GM21529 (cell line): ENCODE data around the gene PAK4.

Experiments used
- ATAC-seq: cut with Tn5 transposase; IDR thresholded peaks from one replicate; pipeline ENCODE4 v1.9.1; 2021; ENCODE audit not compliant: unreplicated experiment

Gene PAK4

GRCh38 chr19:39145180-39145953, 19.8 kb downstream of the PAK4 start:
- ATAC-seq: no peak

GRCh38 chr19:39146091-39146490, 20.5 kb downstream of the PAK4 start:
- no peak for ATAC-seq

GRCh38 chr19:39146686-39147450, 21.3 kb downstream of the PAK4 start:
- no peak for ATAC-seq

DNA sequence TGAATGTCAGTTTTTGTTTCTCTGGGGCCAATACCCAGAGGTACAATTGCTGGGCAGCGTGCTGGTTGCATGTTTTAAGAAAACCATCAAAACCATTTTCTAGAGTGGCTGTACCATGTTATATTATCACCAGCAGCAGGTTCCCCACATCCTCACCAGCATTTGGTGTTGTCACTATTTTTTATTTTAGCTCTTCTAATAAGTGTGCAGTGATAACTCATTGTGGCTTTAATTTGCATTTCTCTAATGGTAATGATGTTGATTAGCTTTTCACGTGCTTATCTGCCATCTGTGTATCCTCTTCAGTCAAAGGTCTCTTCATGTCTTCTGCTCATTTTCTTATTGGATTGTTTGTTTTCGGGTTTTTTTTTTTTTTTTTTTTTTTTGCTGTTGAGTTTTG, 21.9 kb downstream of the PAK4 start:
- ATAC-seq: no peak

DNA sequence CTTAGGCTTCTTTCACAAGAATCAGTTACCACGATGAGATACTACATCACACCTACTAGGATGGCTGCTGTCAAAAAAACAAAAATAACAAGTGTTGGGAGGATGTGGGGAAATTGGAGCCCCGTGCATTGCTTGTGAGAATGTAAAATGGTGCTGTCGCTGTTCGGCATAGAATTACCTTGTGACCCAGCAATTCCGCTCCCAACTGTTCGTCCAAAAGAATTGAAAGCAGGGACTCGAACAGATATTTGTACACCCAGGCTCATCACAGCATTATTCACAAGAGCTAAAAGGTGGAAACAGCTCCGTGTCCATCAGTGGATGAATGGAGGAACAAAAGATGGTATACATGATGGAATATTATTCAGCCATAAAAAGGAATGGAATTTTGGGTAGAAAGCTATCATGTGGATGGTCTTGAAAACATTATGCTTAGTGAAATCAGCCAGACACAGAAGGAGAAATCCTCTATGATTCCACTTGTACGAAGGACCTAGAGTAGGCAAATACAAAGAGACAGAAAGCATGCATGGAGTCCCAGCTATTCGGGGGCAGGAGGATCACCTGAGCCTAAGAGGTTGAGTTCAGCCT, 23.4 kb downstream of the PAK4 start:
- no peak for ATAC-seq

DNA sequence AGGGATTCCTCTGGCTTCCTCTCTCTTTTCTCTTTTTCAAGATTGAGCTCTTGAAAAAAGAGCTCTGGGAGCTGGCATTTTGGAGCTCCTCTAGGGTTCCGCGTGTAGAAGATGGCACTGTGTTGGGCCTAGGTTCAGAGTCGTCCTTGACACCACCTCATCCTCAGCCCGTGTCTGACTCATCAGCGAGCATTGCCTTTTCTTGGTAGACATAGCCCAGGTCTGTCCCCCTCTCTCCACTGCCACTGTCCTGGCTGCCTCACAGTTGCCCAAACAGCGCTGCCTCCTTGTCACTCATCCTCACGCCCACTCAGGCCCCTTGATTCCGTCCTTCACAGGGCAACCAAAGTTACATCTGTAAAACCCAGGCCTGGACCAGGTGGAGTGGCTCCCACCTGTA, 24.6 kb downstream of the PAK4 start:
- ATAC-seq: no peak

GRCh38 chr19:39150807-39151600, 25.4 kb downstream of the PAK4 start:
- ATAC-seq: no peak

DNA sequence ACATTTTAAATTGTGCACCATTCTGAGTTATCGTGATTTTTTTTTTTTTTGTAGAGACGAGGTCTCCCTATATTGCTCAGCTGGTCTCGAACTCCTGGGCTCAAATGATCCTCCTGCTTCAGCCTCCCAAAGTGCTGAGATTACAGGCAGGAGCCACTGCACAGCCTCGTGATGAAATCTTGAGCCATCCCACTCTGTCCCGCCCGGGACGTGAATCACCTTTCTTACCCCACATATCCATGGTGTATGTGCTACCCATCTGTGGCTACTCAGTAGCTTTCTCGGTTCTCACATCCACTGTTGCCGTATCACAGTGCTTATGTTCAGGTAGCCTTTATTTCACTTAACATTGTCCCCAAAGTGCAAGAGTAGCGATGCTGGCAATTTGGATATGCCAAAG, 26.5 kb downstream of the PAK4 start:
- no peak for ATAC-seq

- ATAC-seq: no peak
These were observed 28.6 kb downstream of the PAK4 start for GRCh38 chr19:39154100-39154628.

DNA sequence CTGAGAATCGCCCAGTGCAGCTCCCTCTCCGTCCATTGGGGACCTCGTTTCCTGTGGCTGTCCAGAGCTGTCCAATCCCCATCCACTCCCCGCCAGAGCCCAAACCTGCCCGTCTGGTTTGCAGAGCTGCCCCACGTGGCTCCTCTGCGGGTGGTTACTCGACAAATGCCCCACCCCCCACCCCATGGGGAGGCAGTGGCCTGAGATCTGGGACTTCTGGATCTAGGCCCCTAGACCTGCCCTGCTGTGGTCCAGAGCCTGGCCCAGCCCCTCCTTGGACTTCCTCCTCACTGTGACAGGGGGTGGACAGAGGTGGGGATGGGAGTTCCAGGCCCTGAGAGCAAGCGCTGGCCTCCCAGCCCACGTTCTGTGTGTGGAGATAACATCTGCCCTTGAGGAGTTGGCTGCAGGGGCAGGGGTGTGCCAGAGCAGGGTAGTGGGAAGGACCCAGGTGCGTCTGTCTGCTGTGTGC, 29.1 kb downstream of the PAK4 start:
- ATAC-seq: no peak

GRCh38 chr19:39155114-39155700, 29.6 kb downstream of the PAK4 start:
- no peak for ATAC-seq

GRCh38 chr19:39155741-39156140, 30.2 kb downstream of the PAK4 start:
- ATAC-seq: no peak

DNA sequence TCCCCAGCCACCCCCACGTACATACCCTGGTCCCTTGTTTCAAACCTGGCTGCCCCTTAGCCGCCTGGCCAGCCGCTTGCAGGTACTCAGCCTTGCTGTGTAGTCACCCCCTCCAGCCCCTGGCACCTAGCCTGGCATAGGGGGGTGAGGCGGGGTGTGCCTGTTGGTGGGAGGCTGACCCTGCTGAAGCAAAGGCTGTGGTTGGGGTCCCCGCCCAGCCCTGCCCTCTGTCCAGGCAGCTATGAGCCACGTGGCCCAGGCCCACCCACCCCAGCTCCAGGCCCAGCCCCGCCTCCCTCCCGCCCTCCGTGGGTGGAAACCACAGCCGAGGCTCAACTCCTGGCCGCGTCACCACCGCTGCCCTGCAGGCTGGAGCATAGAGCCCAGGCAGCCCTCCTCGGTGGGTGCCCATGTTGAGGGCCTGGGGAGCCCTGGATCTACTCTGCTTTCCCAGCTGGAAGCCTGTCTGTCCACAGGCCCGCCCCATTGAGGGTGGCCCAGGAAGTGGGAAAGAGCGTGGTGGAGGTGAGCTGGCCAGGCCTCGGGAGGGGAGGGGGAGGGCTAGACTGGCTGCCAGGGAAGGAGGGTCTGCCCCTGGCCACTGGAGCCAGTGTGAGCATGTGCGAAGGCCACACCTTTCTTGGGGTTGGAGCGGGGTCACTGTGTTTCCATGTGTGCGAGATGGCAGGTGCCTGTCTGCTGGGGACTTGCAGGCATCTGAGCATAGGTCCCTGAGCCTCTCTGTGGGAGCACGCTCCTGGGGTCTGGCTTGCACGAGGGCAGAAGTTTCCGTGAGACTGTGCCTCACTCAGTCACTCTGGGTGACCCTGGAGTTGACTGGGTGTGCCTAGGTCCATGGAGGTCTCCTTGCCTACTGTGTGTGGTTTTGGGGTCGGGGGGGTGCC, 31.0 kb downstream of the PAK4 start:
- ATAC-seq: no peak

- no peak for ATAC-seq
These were observed 31.9 kb downstream of the PAK4 start for GRCh38 chr19:39157275-39157996.

DNA sequence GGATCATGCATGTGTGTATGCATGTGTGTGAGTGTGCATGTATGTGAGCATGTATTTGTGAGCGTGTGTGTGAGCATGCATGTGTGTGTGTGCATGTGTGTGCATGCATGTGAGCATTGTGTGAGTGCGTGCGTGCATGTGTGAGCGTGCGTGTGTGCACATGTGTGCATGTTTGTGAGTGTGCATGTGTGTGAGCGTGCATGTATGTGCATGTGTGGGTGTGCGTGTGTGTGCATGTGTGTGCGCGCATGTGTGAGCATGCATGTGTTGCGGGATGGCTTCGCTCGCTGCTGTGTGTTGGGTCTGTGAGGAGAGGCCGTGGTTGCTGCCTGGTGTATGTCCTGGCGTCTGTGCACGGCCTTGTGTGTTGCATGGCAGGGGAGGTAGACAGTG, 32.4 kb downstream of the PAK4 start:
- no peak for ATAC-seq

- ATAC-seq: no peak
These were observed 33.2 kb downstream of the PAK4 start for GRCh38 chr19:39158646-39159260.

- no peak for ATAC-seq
These were observed 34.9 kb downstream of the PAK4 start for GRCh38 chr19:39160523-39160861.

DNA sequence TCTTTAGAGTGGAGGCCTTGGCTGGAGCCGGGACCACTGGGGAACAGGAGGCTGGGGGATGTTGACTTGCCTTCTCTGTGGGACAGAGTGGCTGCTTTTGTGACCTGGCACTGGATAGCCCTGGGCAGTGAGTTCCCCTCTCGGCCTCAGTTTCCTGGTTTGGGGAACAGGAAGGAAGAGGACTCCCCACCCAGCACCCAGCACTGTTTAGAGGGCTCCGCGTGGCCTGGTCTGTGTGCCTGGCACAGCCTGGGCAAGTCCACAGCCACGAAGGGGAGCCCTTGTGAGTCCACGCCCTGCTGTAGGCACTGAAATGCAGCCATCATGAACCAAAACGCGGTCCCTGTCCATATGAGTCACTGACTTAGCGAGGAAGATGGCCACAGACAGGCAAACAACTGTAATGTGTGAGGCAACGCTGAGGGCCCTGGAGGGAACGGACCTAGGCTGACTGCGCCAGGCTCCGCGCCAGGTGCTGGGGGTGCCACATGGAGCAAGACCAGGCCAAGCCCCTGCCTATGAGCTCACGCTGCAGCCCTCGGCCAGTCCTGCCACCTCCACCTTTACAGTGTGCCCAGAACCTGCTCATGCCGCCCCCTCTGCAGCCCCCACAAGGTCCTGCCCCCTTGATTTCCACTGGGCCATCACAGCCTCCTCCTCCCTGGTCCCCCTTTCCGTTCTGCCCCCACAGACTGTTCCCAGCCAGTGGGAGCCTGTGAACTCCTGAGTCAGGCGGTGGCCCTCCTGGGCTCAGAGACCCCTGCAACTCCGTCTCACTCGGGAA, 35.5 kb downstream of the PAK4 start:
- no peak for ATAC-seq
